GM23338 (cell line): ENCODE results near the gene PSMB5. TPM values are rescaled to one million over a fixed set of nuclear protein-coding genes. Genes with fewer than 3 reads are reported as not detected.

Experiments used
- ATAC-seq: fragments of 200-7000 bp; cut with Tn5 transposase; 3 replicates; pipeline ENCODE4 v1.9.1; 2020
- DNase-seq: peaks from one replicate; pipeline ENCODE4 v3.0.0-alpha.2; 2015; ENCODE audit warnings: low spot score
- H2AFZ ChIP-seq: fragments of 200-600 bp; sonication (generic); 2 replicates; pipeline ENCODE4 v1.8.0; 2016; ENCODE audit warnings: antibody characterized with exemption, mild to moderate bottlenecking, moderate library complexity
- H3F3A ChIP-seq: fragments of 200-600 bp; sonication (generic); replicated peaks from 2 replicates; pipeline ENCODE4 v1.8.0; 2017; ENCODE audit warnings: antibody characterized with exemption, mixed run types, low read depth
- H3K27ac ChIP-seq: fragments of 200-600 bp; sonication (generic); 2 replicates; pipeline ENCODE4 v1.6.1; 2016; ENCODE audit warnings: low read depth
- H3K27me3 ChIP-seq: fragments of 200-600 bp; sonication (generic); 2 replicates; pipeline ENCODE4 v1.8.0; 2016; ENCODE audit warnings: mild to moderate bottlenecking, mixed run types, moderate library complexity; ENCODE audit not compliant: insufficient read depth
- H3K36me3 ChIP-seq: fragments of 200-600 bp; sonication (generic); 2 replicates; pipeline ENCODE4 v1.8.0; 2016; ENCODE audit warnings: mild to moderate bottlenecking; ENCODE audit not compliant: insufficient read depth
- H3K4me1 ChIP-seq: fragments of 200-600 bp; sonication (generic); 2 replicates; pipeline ENCODE4 v1.8.0; 2016; ENCODE audit warnings: mild to moderate bottlenecking, moderate library complexity; ENCODE audit not compliant: insufficient read depth
- H3K4me2 ChIP-seq: fragments of 200-600 bp; sonication (generic); 2 replicates; pipeline ENCODE4 v1.7.1; 2017; ENCODE audit warnings: mixed run types
- H3K4me3 ChIP-seq: fragments of 200-600 bp; sonication (generic); 2 replicates; pipeline ENCODE4 v1.6.1; 2016; ENCODE audit warnings: mixed run types
- H3K79me2 ChIP-seq: fragments of 200-600 bp; sonication (generic); replicated peaks from 2 replicates; pipeline ENCODE4 v1.8.0; 2017; ENCODE audit warnings: mild to moderate bottlenecking; ENCODE audit not compliant: insufficient read depth
- H3K9me2 ChIP-seq: fragments of 200-600 bp; sonication (generic); 2 replicates; pipeline ENCODE4 v1.8.0; 2017; ENCODE audit not compliant: insufficient read depth
- H4K20me1 ChIP-seq: fragments of 200-600 bp; sonication (generic); replicated peaks from 2 replicates; pipeline ENCODE4 v1.8.0; 2017; ENCODE audit warnings: mild to moderate bottlenecking; ENCODE audit not compliant: insufficient read depth
- H3K27ac Mint-ChIP-seq: 2 replicates; pipeline ENCODE4 v1.8.0; 2020; ENCODE audit warnings: inconsistent platforms, mild to moderate bottlenecking, moderate library complexity, mixed read lengths
- H3K27me3 Mint-ChIP-seq: 3 replicates; pipeline ENCODE4 v1.8.0; 2022; ENCODE audit warnings: low read depth, mild to moderate bottlenecking, moderate library complexity, mixed read lengths, inconsistent platforms; ENCODE audit not compliant: insufficient read depth, poor library complexity
- H3K36me3 Mint-ChIP-seq: 3 replicates; pipeline ENCODE4 v1.8.0; 2021; ENCODE audit warnings: low read depth, mild to moderate bottlenecking, inconsistent platforms, moderate library complexity, mixed read lengths
- H3K4me1 Mint-ChIP-seq: 3 replicates; pipeline ENCODE4 v1.8.0; 2020; ENCODE audit warnings: mild to moderate bottlenecking, inconsistent platforms, mixed read lengths
- H3K4me3 Mint-ChIP-seq: 3 replicates; pipeline ENCODE4 v1.8.0; 2021; ENCODE audit warnings: moderate library complexity, mild to moderate bottlenecking, inconsistent platforms, mixed read lengths
- H3K9me3 Mint-ChIP-seq: 3 replicates; pipeline ENCODE4 v1.8.0; 2020; ENCODE audit warnings: moderate library complexity, mild to moderate bottlenecking, inconsistent platforms, mixed read lengths
- CTCF ChIP-seq, 2 experiments: fragments of 200-600 bp in 1 of 2; sonication (generic) in 1 of 2; conservative IDR thresholded peaks; 2 replicates each; pipeline versions ENCODE4 v1.5.1 to v1.6.1; 2016 to 2017; ENCODE audit warnings: antibody characterized with exemption in 2 of 2, low read depth in 2 of 2, mild to moderate bottlenecking in 2 of 2, moderate library complexity in 1 of 2
- EZH2 ChIP-seq: fragments of 200-600 bp; sonication (generic); IDR thresholded peaks from one replicate; pipeline ENCODE4 v1.8.0; 2017; ENCODE audit warnings: antibody characterized with exemption, mild to moderate bottlenecking, low read depth; ENCODE audit not compliant: unreplicated experiment
- EZH2phosphoT487 ChIP-seq: fragments of 200-600 bp; sonication (generic); IDR thresholded peaks from one replicate; pipeline ENCODE4 v1.8.1; 2018; ENCODE audit warnings: antibody characterized with exemption; ENCODE audit not compliant: unreplicated experiment
- JUNB ChIP-seq: IDR thresholded peaks from one replicate; pipeline ENCODE4 v1.6.1; 2016; ENCODE audit warnings: antibody characterized with exemption; ENCODE audit not compliant: unreplicated experiment
- NANOG ChIP-seq: IDR thresholded peaks from 2 replicates; pipeline ENCODE4 v1.6.1; 2016; ENCODE audit warnings: antibody characterized with exemption, borderline replicate concordance
- REST ChIP-seq: IDR thresholded peaks from one replicate; pipeline ENCODE4 v1.6.1; 2018; ENCODE audit warnings: antibody characterized with exemption; ENCODE audit not compliant: unreplicated experiment
- STAT1 ChIP-seq: IDR thresholded peaks from one replicate; pipeline ENCODE4 v1.6.1; 2016; ENCODE audit warnings: antibody characterized with exemption; ENCODE audit not compliant: unreplicated experiment
- ZNF114 ChIP-seq: fragments of 250-450 bp; sonication (Bioruptor Pico); IDR thresholded peaks from 2 replicates; pipeline ENCODE4 v1.5.0; 2020; ENCODE audit warnings: mild to moderate bottlenecking, moderate library complexity
- ZNF331 ChIP-seq: fragments of 250-450 bp; sonication (Bioruptor Pico); IDR thresholded peaks from 2 replicates; pipeline ENCODE4 v1.5.0; 2020; ENCODE audit warnings: low read depth, mild to moderate bottlenecking, moderate library complexity
- ZNF462 ChIP-seq: fragments of 250-450 bp; sonication (Bioruptor Pico); IDR thresholded peaks from 2 replicates; pipeline ENCODE4 v1.5.0; 2020; ENCODE audit warnings: mild to moderate bottlenecking, moderate library complexity
- polyA plus RNA-seq: library from polyadenylated mRNA; unstranded; fragments of >200 nt; fragmentation: Nextera tagmentation; extraction: Ambion mirVana; gene quantifications from 2 replicates; pipeline ENCODE4 v1.2.1, GENCODE V29; 2016
- total RNA-seq: library from RNA; depleted of rRNA; stranded (reverse); fragments of >200 nt; shearing (Covaris generic); gene quantifications from 2 replicates; pipeline ENCODE4 v1.2.3, GENCODE V29; 2014

PSMB5 gene
- total and polyA plus RNA-seq, 2 experiments from 2014 or later, result 265 to 341 TPM

GRCh38 chr14:23058654-23059504 is 24.2 kb upstream of the PSMB5 start:
- Mint-ChIP-seq H3K4me3 (no peak overlapping the region; the same call in 2 of the 3 replicates), H3K27ac (no peak overlapping the region), H3K9me3 (no peaks in the 10 kb centered on the region)

More at GRCh38 chr14:23058654-23059504, 24.2 kb upstream of the PSMB5 start:
- peak overlapping the region; percentile 85; the same call in 1 of the 2 replicates for H3K27ac ChIP-seq
- H3K27me3 ChIP-seq, result peaks cover 4% of the 10 kb centered on the region; the same call in 1 of the 2 replicates
- Mint-ChIP-seq H3K36me3 (peaks cover 65% of the 10 kb centered on the region), H3K27me3 (peaks cover 18% of the 10 kb centered on the region), H3K4me1 (peaks cover 18% of the 10 kb centered on the region)
- H4K20me1 ChIP-seq, result peaks cover 24% of the 10 kb centered on the region
- no peaks in the 10 kb centered on the region for H3K9me2 ChIP-seq
- H3K4me1 ChIP-seq, result peaks cover 14% of the 10 kb centered on the region; the same call in 1 of the 2 replicates
- H2AFZ ChIP-seq, result no peak overlapping the region
- ATAC-seq, result no peak
- H3F3A ChIP-seq, result peaks cover 40% of the 10 kb centered on the region
- H3K4me2 ChIP-seq, result no peak overlapping the region; the same call in 1 of the 2 replicates
- peak; percentile 42 for DNase-seq
- H3K4me3 ChIP-seq, result no peak overlapping the region
- H3K36me3 ChIP-seq, result peaks cover 29% of the 10 kb centered on the region
- H3K79me2 ChIP-seq, result 0 out of 2 replicates have a peak, but pooled peaks cover 8% of the 10 kb centered on the region
- TF ChIP-seq ZNF331 (CRISPR knock-in tag), result no peak
- no peak for TF ChIP-seq JUNB
- TF ChIP-seq EZH2phosphoT487, result no peak
- no peak for TF ChIP-seq ZNF462 (CRISPR knock-in tag)
- no peak for TF ChIP-seq ZNF114 (CRISPR knock-in tag)
- no peak for TF ChIP-seq REST
- no peak for TF ChIP-seq CTCF (conservative IDR thresholded peaks at IDR 0.05; ENCODE audit: low read depth in 2 of 2)
- TF ChIP-seq NANOG, result no peak
- TF ChIP-seq EZH2, result no peak
- no peak for TF ChIP-seq STAT1
